Retina (tissue), 1 donor: Measurements from ENCODE around the gene DAB2.

Experiments used
- DNase-seq: peaks from one replicate; pipeline ENCODE4 v3.0.0-alpha.2; 2016

DAB2 gene

GRCh38 chr5:39424736-39425637, at the start of gene DAB2:
Gene DAB2 (minus strand): TSS chr5:39424980. CDS start chr5:39394320, 30,660 bp downstream.
- peak; percentile 89 for DNase-seq

GRCh38 chr5:39473156-39473775, 48.5 kb upstream of the DAB2 start:
- no peak for DNase-seq

GRCh38 chr5:39471836-39472508, 47.2 kb upstream of the DAB2 start:
- DNase-seq = no peak

GRCh38 chr5:39470811-39471210, 46.0 kb upstream of the DAB2 start:
- no peak for DNase-seq

- DNase-seq = no peak
These were observed 45.1 kb upstream of the DAB2 start for GRCh38 chr5:39469777-39470415.

- no peak for DNase-seq
These were observed 44.4 kb upstream of the DAB2 start for GRCh38 chr5:39469176-39469575.

- DNase-seq = no peak
These were observed 42.1 kb upstream of the DAB2 start for GRCh38 chr5:39466846-39467245.

GRCh38 chr5:39465843-39466242, 41.1 kb upstream of the DAB2 start:
- DNase-seq = no peak

- no peak for DNase-seq
These were observed 40.3 kb upstream of the DAB2 start for GRCh38 chr5:39465097-39465496.

GRCh38 chr5:39464088-39464487, 39.3 kb upstream of the DAB2 start:
- DNase-seq = no peak

- DNase-seq = no peak
These were observed 37.4 kb upstream of the DAB2 start for GRCh38 chr5:39462211-39462610.

GRCh38 chr5:39461007-39461682, 36.4 kb upstream of the DAB2 start:
- DNase-seq = no peak

GRCh38 chr5:39459907-39460306, 35.1 kb upstream of the DAB2 start:
- DNase-seq = no peak

GRCh38 chr5:39459071-39459470, 34.3 kb upstream of the DAB2 start:
- no peak for DNase-seq

- no peak for DNase-seq
These were observed 30.9 kb upstream of the DAB2 start for GRCh38 chr5:39455645-39456044.

- no peak for DNase-seq
These were observed 28.8 kb upstream of the DAB2 start for GRCh38 chr5:39453606-39454005.

- DNase-seq = no peak
These were observed 28.1 kb upstream of the DAB2 start for GRCh38 chr5:39452846-39453245.

GRCh38 chr5:39451276-39451941, 26.6 kb upstream of the DAB2 start:
- DNase-seq = no peak

GRCh38 chr5:39450487-39450886, 25.7 kb upstream of the DAB2 start:
- no peak for DNase-seq

- no peak for DNase-seq
These were observed 24.8 kb upstream of the DAB2 start for GRCh38 chr5:39449591-39449990.

GRCh38 chr5:39448506-39449128, 23.8 kb upstream of the DAB2 start:
- DNase-seq = no peak

- DNase-seq = no peak
These were observed 23.2 kb upstream of the DAB2 start for GRCh38 chr5:39447968-39448367.
